GM12865 (cell line): ENCODE data around the gene COTL1.

Source experiments
- DNase-seq: peaks from one replicate; pipeline ENCODE4 v3.0.0; 2010; ENCODE audit warnings: low read depth
- H3K4me3 ChIP-seq: 2 replicates; pipeline ENCODE4 v1.5.1; 2011; ENCODE audit warnings: mild to moderate bottlenecking, low read depth, low read length, control low read depth
- TF ChIP-seq, protein P1 (sequence below): IDR thresholded peaks from 2 replicates; pipeline ENCODE4 v1.5.1; 2011; ENCODE audit warnings: low read length, control low read depth, low read depth, inconsistent platforms; ENCODE audit not compliant: insufficient read depth; ENCODE audit errors: missing control alignments

Gene COTL1

DNA sequence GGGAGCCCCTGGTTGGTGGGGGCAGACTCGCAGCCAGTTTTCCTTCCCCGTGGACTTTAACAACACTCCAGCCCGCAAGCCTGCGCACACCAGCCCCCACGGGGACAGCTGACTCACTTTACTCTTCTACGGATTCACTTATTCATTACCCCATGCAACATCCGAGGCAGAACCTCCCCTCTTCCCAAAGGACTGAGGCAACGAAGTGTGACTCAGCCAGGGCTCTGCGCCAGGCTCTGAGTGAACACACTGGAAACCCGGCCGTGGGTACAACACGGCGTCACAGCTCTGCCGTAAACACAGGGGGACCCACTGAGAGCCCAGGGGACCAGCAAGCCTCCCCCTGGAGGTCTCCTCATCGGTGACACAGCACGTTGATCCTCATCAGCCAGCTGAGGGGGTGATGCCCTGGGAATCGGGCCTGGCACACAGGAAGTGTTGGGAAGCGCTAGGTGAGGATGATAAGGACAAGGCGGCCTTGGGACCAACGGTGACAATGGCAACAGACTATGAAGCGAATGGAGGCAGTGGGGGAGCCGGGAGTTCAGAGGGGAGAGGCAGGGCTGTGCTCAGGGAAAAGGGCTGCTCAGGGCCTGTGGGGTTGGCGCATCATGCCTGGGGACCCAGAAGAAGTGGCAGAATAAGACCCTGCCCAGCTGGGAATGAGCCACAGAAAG is 14.6 kb downstream of the COTL1 start:
- TF ChIP-seq, protein P1, sequence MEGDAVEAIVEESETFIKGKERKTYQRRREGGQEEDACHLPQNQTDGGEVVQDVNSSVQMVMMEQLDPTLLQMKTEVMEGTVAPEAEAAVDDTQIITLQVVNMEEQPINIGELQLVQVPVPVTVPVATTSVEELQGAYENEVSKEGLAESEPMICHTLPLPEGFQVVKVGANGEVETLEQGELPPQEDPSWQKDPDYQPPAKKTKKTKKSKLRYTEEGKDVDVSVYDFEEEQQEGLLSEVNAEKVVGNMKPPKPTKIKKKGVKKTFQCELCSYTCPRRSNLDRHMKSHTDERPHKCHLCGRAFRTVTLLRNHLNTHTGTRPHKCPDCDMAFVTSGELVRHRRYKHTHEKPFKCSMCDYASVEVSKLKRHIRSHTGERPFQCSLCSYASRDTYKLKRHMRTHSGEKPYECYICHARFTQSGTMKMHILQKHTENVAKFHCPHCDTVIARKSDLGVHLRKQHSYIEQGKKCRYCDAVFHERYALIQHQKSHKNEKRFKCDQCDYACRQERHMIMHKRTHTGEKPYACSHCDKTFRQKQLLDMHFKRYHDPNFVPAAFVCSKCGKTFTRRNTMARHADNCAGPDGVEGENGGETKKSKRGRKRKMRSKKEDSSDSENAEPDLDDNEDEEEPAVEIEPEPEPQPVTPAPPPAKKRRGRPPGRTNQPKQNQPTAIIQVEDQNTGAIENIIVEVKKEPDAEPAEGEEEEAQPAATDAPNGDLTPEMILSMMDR, result no peak
- DNase-seq, result no peak
- peak overlapping the region; percentile 5 for H3K4me3 ChIP-seq

DNA sequence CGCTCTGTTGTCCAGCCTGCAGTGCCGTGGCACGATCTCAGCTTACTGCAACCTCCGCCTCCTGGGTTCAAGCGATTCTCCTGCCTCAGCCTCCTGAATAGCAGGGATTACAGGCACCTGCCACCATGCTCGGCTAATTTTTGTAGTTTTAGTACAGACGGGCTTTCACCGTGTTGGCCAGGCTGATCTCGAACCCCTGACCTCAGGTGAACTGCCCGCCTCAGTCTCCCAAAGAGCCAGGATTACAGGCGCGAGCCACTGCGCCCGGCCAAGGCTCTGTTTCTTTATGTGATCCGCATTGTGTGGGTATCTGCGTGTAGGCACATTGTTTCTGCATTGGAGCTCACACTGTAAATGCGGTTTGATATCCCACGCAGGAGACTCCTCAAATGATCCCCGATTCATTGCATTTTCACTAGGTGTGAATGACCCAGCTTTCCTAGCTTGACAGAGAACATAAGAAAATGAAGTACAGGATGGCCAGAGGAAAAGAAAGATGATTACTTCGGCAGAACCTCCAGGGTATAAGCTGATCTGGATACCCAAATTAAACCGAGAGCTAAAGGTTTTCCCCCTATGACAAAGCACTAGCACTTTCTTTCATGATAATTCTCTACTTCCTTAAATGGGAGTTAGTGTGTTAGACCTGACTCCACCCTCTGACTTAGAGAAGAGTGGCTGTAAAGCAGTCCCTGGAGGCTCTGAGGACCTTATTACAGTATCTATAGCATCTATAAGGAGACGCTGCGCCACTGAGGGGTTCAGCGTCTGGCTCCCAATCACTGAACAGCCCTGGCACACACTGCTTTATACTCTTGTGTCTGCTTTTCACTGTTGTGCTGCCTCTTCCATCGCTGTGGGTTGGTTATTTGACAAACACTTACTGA is 17.3 kb downstream of the COTL1 start:
- peak overlapping the region; percentile 61 for H3K4me3 ChIP-seq
- TF ChIP-seq, protein P1, result no peak
- DNase-seq, result peak; percentile 91

DNA sequence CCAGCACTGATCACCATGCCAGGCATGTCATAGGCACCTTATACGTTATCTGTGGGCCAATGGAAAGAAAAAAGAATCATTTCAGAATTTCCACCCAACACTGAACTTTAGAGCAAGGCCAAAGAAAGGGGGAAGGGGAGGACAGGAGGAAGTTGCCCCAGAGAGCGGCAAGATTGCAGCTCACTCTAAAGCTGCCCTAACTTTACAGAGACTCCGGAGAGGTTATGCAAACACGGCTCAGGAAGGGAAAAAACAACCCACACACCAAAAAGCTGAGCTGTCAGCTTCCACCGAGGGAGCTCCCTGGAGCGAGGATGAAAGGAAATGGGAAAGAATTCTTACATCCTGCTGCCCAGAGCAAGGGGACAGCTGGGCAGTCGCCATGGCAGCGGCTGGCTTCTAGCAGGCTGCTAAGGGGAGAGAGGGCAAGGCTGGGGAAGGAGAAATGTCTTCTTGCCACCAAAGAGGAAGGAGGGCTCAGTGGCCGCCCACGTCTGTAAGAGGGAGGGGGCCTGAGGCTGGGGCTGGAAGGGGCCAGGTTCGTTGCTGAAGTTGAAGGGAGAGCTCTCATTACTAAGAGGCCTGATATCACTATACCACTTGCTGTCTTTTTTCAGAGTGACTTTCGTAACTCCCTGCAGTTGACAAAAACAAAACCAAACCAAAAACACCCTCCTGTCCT is 18.2 kb downstream of the COTL1 start:
- peak overlapping the region; percentile 61 for H3K4me3 ChIP-seq
- TF ChIP-seq, protein P1, result no peak
- peak; percentile 87 for DNase-seq

DNA sequence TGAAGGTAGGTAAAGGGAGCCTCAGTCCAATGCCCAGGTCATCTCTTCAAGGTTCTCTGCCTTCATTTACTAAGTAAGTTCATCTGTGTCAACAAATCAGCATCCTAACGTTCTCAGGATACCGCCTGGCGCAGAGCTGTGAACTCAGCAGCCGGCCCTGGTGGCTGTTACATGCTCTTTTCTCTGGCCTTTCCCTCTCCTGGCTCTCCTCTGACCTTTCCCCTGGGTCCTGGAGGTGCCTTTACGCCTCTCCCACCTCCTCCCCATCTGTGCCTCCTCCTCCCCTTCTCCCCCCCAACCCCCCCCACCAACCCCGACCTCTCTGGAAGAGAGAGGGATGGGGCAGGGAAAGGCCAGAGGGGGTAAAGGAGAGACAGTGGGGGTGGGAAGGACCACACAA is 19.5 kb downstream of the COTL1 start:
- TF ChIP-seq, protein P1, result no peak
- DNase-seq, result no peak
- H3K4me3 ChIP-seq, result no peak overlapping the region

DNA sequence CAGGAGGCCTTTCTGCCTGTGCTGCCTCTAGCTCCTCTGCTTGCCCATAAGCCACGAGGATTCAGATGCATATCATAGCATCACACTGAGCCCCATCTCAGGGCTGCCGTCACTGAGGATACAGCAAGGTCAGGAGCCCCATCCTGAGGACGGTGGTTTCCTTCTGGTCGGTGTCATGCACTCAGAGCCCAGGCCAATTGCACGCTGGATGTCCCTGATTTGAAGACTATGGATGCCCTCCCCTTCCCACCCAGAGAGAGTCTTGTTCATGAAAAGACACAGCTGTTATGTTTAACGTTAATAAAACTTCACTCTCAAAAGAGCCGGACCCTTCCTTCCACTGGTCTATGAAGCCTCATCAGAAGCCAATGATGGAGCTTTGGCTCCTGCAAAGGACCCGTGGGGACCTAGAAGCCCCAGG is 19.9 kb downstream of the COTL1 start:
- no peak overlapping the region for H3K4me3 ChIP-seq
- DNase-seq, result peak; percentile 46
- TF ChIP-seq, protein P1, result no peak

DNA sequence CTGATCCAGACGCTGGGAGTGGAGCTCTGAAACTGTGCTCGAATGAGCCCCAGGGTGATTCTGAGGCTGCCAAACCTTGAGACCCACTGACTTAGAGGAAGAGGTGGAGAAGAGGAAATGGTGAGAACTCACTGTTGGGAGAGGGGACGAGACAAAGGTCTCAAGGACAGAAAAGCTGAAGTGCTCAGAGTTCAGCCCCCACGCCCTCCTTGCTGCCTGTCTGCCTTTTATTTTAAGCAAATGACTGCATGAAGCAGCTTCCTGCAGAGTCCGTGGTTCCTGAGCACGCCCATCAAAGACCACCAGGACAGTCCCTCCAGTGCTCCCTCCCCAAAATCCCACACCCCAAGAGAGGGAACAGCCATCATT is 20.4 kb downstream of the COTL1 start:
- TF ChIP-seq, protein P1, result no peak
- DNase-seq, result peak; percentile 60
- no peak overlapping the region; the same call in 1 of the 2 replicates for H3K4me3 ChIP-seq
